T-helper 2 cell (primary cell): Measurements from ENCODE around the gene TUBA3C.
"Not testable (repeated sequence)": the region's sequence is repeated elsewhere in the genome, so short reads cannot be mapped to it uniquely, and the experiment has no call there.

Experiments
- DNase-seq, 5 experiments: peaks; one replicate each; pipeline versions ENCODE4 v3.0.0 to v3.0.0-alpha.2; 2012 to 2022
- total RNA-seq, 2 donors: gene quantifications; one replicate each; lab custom pipeline; 2026; lab: John Stamatoyannopoulos, UW

TUBA3C gene
- 0 reads per million in 2 donors for total RNA-seq

DNA sequence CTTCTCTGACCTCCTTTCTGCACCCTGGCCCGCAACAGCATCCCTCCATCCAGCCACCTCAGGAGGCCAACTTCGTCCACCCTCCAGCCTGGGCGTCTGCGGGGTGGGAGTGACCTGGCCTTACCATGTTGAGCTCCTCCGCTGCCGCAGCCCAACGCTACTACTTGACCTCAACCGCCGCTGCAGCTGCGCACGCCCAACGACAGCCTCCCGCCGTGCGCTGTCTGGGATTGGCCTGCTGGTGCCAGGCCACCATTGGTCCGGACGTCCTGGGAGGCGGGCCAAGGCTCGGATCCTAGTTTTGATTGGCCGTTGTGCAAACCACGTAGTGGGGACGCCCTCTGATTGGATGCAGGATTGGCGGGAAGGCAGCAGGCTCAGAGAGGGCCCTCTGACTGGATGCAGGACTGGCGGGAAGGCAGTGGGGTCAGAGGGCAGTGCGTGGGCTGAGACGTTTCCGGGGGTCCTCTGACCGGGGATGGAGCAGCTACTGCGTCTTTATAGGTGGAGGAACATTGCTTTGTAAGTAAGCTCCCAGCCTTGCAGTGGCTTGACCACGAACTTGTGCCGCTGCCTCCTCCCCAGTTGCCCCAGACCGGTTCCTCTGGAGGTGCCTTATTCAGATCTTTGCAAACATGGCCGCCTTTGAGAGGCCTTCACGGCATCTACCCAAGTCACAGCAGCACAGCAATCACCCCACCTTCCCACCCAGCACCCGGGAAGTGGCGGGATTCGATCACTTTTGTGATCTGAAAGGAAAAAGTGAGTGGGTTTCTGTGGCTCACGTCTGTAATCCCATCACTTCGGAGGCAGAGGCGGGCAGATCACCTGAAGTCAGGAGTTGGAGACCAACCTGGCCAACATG is at the start of gene TUBA3C:
TSS of gene TUBA3C (minus strand) at position 204 of the 865 bp plus-strand sequence. CDS start at position 127, 77 bp downstream.
- no peak for DNase-seq

GRCh38 chr13:19207413-19207812 is 25.8 kb upstream of the TUBA3C start:
- not testable (repeated sequence) for DNase-seq

DNA sequence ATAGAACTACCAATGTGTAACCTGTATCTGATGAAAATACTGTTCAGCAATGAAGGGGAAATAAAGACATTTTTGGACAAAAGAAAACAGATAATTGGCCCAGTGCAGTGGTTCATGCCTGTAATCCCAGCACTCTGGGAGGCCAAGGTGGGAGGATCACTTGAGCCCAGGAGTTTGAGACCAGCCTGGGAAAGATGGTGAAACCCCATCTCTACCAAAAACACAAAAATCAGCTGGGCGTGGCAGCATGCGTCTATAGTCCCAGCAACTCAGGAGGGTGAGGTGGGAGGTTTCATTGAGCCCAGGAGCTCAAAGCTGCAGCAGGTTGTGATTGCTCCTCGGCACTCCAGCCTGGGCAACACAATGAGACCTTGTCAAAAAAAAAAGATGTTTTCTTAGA is 11.0 kb upstream of the TUBA3C start:
- not testable (repeated sequence) for DNase-seq

DNA sequence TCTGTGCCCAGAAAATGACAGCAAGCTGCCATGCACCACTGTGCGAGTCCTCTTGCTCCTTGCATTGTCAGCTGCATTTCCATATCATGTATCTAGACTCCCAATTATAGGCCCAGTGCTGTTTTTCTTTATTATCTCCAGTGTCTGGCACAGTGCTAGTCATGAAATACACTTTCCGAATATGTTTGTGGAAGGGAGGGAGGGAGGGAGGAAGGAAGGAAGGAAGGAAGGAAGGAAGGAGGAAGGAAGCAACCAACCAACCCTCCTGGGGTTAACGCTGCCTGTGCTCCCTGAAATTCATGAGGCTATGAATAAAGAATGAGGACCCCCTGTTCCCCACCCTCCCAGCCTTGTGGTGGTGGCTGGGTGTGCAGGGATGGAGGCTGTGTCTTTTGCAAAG is 8.3 kb upstream of the TUBA3C start:
- DNase-seq, result not testable (repeated sequence)

GRCh38 chr13:19189368-19189767 is 7.7 kb upstream of the TUBA3C start:
- DNase-seq, result not testable (repeated sequence)

DNA sequence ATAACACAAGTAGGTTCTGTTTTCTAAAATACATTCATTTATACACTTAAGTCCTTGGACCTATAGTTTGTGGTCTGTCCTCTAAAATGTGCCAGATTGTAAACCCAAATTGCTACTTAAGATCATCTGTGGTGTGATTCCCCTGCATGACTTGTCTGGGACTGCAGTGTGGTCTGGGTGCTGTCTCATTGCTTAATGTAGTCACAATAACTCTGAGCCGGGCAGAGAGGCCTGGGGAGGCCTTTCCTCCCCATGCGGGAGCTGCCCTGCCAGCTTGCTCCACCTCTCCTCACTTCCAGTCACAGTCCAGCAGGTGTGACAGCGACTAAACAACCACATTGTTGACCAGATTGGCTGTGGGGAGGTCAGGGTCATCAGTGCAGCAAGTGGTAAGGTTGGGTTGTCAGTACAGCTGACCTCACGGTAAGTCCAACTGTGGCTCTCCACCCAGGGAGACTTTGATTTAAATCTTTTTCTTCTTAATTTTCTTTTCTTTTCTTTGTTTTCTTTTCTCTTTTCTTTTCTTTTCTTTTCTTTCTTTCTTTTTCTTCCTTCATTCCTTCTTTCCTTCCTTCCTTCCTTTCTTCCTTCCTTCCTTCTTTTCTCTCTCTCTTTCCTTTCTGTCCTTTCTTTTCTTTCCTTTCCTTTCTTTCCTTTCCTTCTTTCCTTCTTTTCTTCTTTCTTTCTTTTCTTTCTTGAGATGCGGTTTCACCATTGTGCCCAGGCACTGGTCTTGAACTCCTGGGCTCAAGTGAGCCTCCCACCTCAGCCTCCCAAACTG is 4.4 kb upstream of the TUBA3C start:
- peak in 1 of 5 experiments; percentile 36 for DNase-seq

GRCh38 chr13:19185086-19185864 is 3.7 kb upstream of the TUBA3C start:
- DNase-seq, result peak in 1 of 5 experiments; percentile 31

GRCh38 chr13:19184176-19184575 is 2.6 kb upstream of the TUBA3C start:
- no peak for DNase-seq

DNA sequence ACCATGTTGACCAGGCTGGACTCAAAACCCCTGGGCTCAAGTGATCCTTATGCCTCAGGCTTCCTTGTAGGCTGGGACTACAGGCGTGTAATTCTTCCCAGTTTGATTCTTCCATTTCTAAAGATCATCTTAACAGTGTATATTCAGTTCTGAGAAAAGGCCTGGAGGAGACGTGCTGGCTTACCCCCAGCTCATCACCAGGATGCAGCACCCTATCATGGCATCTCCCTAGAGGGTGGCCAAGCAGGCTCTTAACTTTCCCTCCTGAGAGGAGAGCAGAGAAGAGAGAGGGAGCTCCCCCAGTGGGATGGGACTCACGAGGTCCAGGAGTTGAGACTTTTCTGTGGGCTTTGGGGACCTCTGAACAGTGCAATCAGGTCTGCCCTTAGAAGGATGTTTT is 2.1 kb upstream of the TUBA3C start:
- no peak for DNase-seq

DNA sequence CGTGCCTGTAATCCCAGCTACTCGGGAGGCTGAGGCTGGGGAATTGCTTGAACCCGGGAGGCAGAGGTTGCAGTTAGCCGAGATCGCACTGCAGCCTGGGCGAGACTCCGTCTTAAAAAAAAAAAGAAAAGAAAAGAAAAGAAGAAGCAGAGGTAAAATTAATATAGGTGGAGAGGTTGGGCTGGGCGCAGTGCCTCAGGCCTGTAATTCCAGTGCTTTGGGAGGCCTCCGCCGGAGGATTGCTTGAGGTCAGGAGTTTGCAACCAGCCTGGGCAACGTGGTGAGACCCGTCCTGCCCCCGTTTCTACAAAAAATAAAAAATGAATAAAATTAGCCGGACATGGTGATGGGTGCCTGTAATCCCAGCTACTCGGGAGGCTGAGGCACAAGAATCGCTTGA is 912 bp upstream of the TUBA3C start:
- DNase-seq, result no peak

DNA sequence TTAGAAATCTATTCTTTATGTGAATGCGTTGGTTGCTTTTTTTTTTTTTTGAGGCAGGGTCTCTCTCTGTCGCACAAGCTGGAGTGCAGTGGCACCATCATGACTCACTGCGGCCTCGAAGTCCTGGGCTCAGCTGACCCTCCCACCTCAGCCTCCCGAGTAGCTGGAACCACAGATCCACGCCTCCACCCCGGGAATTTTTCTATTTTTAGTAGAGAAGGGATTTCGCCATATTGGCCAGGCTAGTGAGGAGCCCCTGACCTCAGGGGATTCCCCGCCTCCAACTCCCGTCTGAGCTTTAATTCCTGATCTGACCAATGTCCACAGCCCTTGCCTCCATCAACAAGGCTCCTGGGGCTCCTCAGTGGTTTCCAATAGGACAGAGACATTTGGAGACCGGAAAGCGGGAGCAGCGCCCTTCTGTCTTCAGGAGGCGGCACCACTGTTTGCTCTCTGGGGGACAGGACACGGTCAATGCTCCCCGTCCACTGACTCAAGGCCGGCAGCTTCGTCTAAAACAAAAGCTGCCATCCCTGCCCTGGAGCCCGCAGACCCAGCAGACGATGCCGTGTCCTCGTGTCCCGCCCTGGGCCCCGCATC is 503 bp downstream of the TUBA3C start:
- DNase-seq, result no peak

GRCh38 chr13:19179916-19180315 is 1.7 kb downstream of the TUBA3C start:
- no peak for DNase-seq

DNA sequence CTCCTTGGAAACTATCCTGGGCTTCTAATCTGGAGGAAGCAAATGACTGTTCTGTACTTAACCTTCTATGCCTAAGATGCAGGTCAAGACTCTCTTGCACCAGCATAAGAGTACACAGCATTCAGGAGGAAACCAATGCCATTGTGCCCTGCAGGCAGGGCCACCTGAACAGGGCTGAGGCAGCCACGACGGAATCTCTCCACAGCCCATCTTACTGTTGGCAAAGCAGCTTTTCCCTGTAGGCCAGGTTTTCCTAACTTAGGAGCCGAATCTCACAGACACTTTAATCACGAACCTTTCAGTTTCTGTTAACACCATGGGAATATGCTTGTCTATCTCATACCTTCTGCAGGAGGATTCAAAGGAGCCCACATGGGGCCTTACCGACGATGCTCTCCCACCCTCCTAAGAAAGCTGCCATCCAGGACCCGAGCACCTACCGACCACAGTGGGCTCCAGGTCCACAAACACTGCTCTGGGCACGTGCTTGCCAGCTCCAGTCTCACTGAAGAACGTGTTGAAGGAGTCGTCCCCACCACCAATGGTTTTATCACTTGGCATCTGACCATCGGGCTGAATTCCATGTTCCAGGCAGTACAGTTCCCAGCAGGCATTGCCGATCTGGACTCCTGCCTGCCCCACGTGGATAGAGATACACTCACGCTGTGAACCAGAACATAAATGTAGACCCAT is 2.6 kb downstream of the TUBA3C start:
- DNase-seq, result no peak

DNA sequence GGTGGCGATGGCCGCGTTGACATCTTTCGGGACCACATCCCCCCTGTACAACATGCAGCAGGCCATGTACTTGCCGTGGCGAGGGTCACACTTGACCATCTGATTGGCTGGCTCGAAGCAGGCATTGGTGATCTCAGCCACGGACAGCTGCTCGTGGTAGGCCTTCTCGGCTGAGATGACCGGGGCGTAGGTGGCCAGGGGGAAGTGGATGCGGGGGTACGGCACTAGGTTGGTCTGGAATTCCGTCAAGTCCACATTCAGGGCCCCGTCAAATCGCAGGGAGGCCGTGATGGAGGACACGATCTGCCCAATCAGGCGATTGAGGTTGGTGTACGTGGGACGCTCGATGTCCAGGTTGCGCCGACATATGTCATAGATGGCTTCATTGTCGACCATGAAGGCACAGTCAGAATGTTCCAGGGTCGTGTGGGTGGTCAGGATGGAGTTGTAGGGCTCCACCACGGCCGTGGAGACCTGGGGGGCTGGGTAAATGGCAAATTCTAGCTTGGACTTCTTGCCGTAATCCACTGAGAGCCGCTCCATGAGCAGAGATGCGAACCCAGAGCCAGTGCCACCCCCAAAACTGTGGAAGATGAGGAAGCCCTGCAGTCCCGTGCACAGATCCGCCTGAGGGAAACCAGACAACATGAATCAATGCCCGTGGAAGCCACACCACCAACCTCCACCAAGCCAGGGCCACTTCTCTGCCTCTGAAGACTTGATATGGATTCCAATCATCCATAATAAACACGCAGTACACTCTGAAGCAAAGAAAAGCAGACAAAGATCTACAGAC is 4.4 kb downstream of the TUBA3C start:
- not testable (repeated sequence) for DNase-seq

- no peak for DNase-seq
Measured at GRCh38 chr13:19173752-19174151, 7.9 kb downstream of the TUBA3C start.

- no peak for DNase-seq
Measured at GRCh38 chr13:19172647-19173030, 9.0 kb downstream of the TUBA3C start.

DNA sequence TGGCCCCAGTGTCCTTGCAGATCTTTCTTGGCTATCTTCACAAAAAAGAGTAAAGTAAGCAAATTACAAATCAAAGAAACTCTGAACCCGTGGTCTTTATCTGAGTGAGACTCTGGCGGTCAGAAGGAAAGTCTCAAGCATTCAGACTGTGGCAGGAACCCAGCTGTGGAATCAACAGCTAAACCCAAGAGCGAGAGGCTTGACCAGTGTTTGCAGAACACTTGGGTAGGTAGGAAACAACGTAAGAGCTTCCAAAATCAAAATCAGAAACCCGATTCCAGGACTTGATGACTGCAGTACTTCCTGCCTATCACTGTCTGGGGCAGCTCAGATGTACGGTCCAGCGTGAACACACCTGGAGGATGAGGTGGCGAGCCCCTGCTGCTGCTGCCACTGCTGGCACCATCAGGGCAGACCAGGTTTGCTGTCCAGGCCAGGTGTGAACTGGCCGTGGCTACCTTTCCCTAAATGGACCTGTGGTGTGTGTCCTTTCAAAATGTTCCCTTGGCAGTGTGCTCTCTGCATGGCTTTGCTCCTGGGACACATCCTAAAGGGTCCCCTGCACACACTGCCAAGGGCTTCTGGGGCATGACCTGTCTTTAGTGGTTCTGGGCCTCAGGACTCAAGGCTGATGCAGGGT is 9.5 kb downstream of the TUBA3C start:
- DNase-seq, result no peak

DNA sequence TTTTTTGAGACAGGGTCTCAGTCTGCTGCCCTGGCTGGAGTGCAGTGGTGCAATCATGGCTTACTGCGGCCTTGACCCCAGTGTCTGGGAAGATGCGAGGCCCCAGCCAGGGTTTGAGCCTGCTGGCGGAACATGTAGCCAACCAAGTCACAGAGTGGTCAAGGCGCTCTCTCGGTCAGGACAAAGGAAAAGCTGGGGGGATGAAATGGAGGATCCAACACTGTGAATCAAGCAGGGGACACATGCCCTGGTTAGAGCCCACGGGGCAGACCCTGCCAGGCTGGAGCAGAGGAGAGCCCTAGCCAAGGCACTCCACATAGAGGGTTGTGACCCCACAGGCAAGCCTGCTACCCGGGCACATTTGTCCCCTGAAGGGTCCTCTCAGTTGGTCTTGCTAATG is 10.1 kb downstream of the TUBA3C start:
- no peak for DNase-seq

GRCh38 chr13:19169991-19170390 is 11.6 kb downstream of the TUBA3C start:
- no peak for DNase-seq

DNA sequence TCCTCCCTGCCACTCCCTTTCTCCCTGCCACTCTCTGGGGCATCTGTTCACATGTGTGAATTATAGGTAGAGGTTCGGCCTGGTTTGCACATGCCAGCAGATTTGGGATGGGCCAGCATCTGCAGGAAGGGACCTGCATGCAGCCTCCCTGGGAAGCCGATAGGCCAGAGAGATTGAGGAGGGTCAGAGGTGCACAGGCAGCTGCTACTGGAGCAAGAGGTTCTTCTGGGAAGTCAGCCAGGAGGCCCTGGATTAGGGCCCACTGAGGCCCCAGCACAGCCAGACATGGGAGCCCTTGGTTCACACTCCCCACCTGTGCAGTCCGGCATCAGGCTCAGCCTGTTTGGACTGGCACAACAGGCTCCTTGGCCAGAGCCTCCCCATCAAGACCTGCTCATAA is 12.1 kb downstream of the TUBA3C start:
- no peak for DNase-seq

GRCh38 chr13:19161308-19161707 is 20.3 kb downstream of the TUBA3C start:
- no peak for DNase-seq
